ENCODE measurements around the gene ESPL1. TPM values are rescaled to one million over a fixed set of nuclear protein-coding genes. Genes with fewer than 3 reads are reported as not detected.
"Not testable (repeated sequence)": the region's sequence is repeated elsewhere in the genome, so short reads cannot be mapped to it uniquely, and the experiment has no call there.

Gene ESPL1
- total RNA-seq, 1 donor = 6.5 TPM

DNA sequence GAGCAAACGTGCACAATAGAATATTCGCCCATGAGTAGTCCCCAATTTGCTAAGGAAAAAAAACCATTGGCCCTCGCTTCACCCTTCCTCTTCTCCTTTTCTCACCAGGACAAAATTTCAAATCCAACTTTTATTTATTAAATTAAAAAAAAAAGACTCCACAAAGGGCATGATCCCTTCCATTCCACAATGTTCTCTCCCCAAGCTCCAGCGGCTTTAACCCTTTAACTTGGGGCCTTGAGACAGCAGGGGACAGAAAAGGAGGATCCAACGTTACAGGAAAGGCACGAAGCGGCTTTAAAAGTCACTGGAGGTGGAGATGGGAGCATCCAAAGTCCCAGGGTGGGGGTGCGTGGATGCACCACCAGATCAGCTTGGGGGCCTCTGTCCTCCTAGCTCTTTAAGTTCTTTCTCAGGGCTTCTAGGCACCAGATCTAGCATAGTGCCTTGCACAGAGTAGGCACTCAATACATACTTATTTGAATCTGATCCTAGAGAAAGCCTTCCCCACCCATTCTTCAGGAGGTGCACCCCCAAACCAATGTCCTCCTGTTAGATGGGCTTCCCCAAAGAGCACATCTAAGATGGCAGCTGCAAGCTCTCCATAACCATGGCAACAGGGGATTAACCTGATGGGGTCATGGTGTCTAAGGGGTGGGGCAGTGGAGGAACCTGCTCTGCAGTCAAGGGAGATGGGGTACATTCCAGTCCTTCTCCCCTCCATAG, 58.5 kb downstream of the ESPL1 start:
- DNase-seq (ENCODE audit: low read depth) = no peak
- TF ChIP-seq, protein P1, sequence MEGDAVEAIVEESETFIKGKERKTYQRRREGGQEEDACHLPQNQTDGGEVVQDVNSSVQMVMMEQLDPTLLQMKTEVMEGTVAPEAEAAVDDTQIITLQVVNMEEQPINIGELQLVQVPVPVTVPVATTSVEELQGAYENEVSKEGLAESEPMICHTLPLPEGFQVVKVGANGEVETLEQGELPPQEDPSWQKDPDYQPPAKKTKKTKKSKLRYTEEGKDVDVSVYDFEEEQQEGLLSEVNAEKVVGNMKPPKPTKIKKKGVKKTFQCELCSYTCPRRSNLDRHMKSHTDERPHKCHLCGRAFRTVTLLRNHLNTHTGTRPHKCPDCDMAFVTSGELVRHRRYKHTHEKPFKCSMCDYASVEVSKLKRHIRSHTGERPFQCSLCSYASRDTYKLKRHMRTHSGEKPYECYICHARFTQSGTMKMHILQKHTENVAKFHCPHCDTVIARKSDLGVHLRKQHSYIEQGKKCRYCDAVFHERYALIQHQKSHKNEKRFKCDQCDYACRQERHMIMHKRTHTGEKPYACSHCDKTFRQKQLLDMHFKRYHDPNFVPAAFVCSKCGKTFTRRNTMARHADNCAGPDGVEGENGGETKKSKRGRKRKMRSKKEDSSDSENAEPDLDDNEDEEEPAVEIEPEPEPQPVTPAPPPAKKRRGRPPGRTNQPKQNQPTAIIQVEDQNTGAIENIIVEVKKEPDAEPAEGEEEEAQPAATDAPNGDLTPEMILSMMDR (IDR thresholded peaks at IDR 0.05; ENCODE audit: insufficient read depth, low read depth, low read length) = no peak
- H3K4me3 ChIP-seq (ENCODE audit: low read depth, low read length) = no peak overlapping the region

DNA sequence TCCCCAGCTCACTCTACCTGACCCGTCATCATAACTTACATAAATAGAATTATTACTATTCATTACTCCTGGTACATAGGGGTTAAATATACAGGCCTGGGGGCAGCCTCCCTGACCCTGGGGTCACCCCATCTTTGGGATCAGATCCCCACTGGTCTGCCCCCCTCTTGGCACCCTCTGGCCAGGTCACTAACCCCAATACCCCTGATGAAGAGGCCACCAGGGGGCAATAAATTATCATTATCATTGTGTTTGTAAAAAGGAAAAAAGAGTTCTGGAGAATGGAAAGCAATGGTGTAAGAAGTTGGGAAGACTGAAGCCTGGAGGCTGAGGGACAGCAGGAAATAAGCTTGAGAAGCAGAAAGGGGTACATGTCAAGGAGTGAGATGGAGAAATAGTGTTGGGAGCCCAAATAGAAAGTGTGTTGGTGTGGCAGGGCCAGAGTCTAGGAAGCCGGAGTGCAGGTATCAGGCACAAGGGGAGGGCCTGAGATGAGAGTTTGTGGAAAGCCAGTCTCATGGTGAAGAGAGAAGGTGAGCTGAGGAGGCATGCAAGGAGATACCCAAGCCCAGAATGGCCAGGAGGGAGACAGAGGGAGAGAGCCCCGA, 59.4 kb downstream of the ESPL1 start:
- peak; percentile 13 for DNase-seq (ENCODE audit: low read depth)
- no peak overlapping the region for H3K4me3 ChIP-seq (ENCODE audit: low read depth, low read length)
- TF ChIP-seq, protein P1 (IDR thresholded peaks at IDR 0.05; ENCODE audit: insufficient read depth, low read depth, low read length) = peak; percentile 36

DNA sequence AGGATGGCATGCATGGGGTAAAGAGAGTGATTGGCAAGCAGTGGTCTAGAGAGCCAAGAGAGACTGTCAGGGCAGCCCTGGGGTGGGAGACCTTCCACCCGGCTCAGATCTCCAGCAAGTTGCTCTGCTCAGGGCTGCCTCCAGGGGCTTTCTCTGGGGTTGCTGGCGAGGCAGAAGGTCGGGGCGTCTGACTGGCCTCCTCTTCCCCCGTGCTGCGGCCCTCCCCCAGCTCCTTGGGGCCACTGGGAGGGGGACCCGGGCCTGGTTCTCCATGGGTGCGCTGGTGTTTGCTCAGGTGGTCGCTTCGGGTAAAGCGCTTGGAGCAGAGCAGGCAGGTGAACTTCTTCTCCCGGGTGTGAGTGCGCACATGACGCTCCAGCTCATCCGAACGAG, 59.9 kb downstream of the ESPL1 start:
- no peak overlapping the region for H3K4me3 ChIP-seq (ENCODE audit: low read depth, low read length)
- TF ChIP-seq, protein P1 (IDR thresholded peaks at IDR 0.05; ENCODE audit: insufficient read depth, low read depth, low read length) = no peak
- DNase-seq (ENCODE audit: low read depth) = no peak

DNA sequence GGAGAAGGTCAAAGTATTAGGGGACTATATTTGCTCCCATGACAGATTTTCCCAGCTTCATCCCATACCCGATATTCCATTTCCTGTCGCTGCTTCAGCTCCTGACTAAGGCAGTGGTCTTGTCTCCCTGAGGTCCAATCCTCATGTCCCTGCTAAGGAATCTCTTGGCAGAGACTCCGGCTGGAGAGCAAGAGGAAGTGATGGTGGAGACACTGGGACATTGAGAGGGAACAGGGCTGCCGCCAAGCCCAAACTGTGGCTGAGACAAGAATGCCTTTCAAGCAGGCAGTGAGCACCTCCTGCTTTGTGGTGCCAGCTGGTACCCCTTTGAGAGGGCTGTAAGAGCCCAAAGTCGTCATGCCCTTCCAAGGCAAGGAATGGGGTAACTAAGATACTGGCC, 62.6 kb downstream of the ESPL1 start:
- TF ChIP-seq, protein P1 (IDR thresholded peaks at IDR 0.05; ENCODE audit: insufficient read depth, low read depth, low read length) = no peak
- H3K4me3 ChIP-seq (ENCODE audit: low read depth, low read length) = no peak overlapping the region
- DNase-seq (ENCODE audit: low read depth) = no peak

DNA sequence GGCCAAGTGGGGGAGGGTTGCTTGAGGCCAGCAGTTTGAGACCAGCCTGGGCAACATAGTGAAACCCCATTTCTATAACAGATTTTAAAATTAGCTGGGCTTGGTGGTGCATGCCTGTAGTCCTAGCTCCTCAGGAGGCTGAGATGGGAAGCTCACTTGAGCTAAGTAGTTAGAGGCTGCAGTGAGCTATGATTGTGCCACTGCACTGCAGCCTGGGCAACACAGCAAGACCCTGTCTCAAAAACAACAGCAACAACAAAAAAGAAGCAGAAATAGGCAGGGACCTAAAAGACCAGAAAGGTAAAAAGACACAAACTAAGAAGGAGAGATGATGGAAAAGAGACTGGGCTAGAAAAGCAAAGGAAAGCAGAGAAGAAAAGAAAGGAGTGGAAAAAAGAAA, 64.2 kb downstream of the ESPL1 start:
- H3K4me3 ChIP-seq (ENCODE audit: low read depth, low read length); DNase-seq (ENCODE audit: low read depth): not testable (repeated sequence)

DNA sequence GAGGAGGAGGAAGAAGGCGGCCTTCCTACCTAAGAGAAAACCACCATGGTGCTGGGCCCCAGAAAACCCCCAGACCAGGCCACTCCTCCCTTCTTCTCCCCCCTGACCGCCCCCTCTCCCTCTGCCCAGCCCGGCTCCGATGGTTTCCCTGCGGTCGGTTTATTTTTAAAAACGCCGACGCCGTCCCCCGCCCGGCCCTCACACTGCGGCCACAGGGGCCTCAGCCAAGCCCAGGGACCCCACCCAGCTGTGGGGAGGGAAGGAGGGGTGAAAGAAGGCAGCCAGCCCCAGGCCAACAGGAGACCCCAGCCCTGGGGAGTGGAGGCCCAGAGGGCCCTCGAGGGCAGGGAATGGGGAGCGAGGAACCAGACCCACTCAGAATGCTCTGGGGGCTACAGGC, 64.6 kb downstream of the ESPL1 start:
- no peak overlapping the region for H3K4me3 ChIP-seq (ENCODE audit: low read depth, low read length)
- DNase-seq (ENCODE audit: low read depth) = no peak
- TF ChIP-seq, protein P1 (IDR thresholded peaks at IDR 0.05; ENCODE audit: insufficient read depth, low read depth, low read length) = no peak

DNA sequence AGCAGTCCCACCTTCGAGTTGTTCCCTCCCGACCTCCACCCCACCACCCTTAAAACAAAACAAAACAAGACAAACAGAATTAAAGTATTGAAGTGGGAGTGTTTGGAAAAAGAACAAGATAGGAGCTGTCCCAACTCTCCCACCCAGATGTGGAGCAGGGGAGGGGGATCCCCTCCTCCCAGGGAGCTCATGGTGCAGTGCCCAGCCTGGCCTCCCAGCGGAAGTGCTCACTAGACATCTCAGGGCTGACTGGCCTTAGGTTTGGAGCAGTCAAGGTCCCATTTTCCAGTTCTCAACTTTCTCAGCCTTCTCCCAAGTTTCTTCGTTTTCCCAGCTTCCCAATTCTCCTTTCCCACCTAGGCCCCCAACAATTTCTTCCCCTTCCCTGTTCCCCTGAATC, 65.2 kb downstream of the ESPL1 start:
- no peak overlapping the region for H3K4me3 ChIP-seq (ENCODE audit: low read depth, low read length)
- TF ChIP-seq, protein P1 (IDR thresholded peaks at IDR 0.05; ENCODE audit: insufficient read depth, low read depth, low read length) = no peak

More for the DNA sequence above, 65.2 kb downstream of the ESPL1 start:
- DNase-seq (ENCODE audit: low read depth) = no peak
